GM12801 (cell line): ENCODE data around the gene RELL1.

Source experiments
- TF ChIP-seq, protein P1 (sequence below): IDR thresholded peaks from one replicate; pipeline ENCODE4 v1.5.1; 2011; ENCODE audit warnings: control low read depth; ENCODE audit not compliant: insufficient read length; ENCODE audit errors: extremely low read depth

Gene RELL1

DNA sequence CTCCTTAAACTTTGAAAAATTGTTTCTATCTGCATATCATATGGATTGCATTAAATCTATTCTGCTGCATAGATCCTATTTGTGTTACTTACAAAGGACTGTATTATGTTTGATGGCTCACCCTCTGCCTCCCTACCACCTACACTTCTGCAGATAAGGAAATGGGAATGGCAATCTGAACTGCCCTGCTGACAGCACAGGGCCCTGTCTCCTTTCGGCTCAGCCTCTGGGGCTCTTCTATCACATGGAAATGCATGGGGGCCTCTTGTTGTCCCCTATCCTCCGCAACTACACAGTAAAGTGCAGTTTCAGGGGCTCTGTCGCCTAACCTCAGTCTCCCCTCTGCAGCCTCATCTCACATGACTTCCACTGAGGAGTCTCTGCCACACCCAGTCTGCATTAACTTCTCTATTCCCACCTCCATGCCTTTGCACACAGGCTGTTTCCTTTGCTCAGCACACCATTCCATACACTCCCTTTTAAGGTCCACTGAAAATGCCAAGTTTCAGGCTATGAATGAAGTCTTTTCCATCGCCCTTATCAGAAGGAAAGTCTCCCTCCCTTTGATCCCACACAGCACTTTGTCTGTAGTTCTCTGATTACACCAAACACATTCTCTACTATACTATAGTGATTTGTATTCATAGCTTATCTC is 12.5 kb downstream of the RELL1 start:
- TF ChIP-seq, protein P1, sequence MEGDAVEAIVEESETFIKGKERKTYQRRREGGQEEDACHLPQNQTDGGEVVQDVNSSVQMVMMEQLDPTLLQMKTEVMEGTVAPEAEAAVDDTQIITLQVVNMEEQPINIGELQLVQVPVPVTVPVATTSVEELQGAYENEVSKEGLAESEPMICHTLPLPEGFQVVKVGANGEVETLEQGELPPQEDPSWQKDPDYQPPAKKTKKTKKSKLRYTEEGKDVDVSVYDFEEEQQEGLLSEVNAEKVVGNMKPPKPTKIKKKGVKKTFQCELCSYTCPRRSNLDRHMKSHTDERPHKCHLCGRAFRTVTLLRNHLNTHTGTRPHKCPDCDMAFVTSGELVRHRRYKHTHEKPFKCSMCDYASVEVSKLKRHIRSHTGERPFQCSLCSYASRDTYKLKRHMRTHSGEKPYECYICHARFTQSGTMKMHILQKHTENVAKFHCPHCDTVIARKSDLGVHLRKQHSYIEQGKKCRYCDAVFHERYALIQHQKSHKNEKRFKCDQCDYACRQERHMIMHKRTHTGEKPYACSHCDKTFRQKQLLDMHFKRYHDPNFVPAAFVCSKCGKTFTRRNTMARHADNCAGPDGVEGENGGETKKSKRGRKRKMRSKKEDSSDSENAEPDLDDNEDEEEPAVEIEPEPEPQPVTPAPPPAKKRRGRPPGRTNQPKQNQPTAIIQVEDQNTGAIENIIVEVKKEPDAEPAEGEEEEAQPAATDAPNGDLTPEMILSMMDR, result no peak

DNA sequence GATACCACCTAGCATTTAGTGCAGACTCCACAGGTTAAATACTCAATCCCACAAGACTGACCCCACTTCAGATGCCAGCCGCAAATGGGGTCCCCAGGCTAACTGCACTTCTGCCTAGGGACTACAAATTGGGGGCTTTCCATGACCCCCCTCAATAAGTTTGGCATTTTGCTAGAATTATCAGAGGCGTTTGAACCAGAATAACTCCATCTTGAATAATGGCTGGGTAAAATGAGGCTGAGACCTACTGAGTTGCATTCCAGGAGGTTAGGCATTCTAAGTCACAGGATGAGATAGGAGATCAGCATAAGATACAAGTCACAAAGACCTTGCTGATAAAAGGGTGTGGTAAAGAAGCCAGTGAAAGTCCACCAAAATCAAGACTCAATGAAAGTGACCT is 15.1 kb downstream of the RELL1 start:
- TF ChIP-seq, protein P1, result no peak

DNA sequence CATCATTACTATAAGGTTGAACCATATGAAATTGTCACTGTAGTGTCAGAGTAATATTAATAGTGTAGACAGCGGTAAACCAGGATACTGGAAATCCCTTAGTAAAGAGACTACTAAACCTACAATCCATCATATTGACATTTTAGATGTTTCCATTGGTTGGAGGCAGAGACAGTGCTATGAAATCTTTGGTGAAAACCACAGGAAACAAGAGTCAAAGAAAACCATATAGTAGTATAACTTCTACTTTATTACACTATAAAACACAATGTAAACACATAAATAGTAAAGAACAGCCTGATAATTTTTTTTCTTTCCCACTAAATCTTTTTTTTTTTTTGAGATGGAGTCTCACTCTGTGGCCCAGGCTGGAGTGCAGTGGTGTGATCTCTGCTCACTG is 15.9 kb downstream of the RELL1 start:
- TF ChIP-seq, protein P1, result no peak

DNA sequence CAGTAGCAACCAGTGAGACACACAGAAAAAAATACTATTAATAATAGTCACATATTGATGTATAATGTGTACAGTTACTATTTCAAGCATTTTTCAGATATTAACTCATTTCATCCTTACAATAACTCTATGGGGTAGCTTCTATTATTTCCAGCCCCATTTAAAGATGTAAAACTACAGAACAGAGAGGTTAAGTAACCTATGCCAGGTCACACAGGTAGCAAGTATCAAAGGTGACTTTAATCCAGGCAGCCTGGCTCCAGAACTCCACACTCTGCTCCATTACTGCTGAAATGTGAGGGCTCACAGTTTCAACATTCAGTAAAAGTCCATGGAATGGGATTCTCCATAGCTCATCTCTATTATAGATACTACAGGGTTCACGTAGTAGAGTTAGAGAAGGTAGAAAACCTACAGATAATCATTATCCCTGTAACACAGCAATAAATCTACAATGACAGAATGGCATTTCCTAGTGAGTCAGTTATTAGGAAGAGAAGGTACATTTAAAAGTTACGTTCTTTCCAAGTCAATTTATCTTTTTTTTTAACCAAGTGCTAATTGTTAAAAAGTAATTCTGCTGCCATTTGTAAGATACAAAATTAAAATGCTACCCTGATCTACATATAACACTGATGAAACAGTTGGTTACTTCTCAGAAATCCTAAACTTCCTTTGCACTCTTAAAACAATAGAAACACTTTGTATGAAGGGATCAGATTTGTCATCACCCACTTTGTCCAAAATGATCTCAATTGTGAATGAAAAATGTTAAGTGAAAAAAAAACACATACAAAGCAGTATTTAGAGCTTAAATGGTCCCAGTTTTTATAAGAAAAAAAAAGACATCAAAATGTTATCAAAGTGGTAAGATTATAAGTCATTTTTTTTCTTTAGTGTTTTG is 18.7 kb downstream of the RELL1 start:
- TF ChIP-seq, protein P1, result no peak

DNA sequence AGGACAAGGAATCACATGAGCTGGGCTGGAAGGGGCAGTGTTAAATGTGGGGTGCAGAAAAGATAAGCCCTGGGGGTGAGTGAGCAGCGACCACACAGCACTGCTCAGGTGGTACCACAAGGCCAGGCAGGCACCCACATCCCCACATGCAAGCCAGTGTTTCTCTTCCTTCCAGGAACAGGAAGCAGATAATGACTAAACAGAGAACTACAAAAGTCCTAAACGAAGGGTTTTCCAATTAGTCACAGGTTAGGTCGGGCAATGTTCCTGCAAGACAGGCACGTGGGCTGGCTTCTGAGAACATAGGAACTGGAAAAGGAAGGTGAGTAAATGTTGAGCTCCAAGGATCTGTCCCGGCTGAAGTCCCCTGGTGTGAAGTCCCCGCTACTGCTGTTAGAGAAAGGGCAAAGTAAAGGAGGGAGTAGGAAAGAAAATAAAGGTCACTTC is 19.5 kb downstream of the RELL1 start:
- TF ChIP-seq, protein P1, result no peak

DNA sequence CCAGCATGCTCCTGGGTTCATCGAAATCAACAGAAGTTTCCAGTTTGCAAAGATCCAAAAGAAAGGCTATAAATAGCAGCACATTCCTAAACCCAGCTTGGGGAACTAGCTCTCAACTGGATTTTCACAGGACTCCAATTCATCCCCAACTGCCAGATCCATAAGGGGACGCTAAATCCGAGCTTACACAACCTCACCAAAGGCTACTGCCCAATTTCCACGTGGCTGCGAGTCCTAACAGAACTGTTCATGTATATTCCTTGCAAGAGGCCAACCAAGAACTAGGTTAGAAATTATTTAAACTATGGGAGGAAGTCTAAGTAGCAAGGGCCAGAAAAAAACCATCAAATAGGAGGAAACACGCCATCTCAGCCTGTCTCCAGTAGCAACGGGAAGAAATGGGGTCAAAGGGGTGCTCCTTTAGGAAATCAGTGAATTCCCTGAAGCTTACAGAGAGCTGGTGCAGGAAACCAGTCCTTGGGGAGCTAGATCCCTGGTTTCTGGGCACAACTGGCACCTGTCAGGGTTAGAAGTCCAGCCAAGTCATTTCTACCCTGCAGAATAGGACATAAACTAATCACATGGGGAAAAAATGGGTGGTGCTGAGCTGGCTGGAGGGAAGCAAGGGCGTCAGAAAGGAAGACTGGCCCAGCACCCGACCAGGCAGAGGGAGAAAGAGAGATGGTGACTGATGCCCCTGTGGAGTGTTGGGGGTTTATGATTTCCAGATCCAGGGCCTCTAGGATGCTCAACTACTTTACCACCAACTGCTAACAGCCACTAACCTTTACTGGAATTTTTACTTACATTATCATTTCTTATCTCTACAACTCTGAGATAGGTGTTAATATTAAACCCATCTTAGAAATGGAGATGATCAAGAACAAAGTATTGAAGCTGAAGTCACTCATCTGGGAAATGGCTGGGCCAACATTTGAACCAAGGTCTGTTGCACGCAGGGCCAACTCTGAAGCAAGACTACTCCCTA is 20.5 kb downstream of the RELL1 start:
- TF ChIP-seq, protein P1, result no peak
